Progenitor cell of endocrine pancreas (in vitro differentiated cells): ENCODE data around the gene ACOT7. TPM values are rescaled to one million over a fixed set of nuclear protein-coding genes. Genes with fewer than 3 reads are reported as not detected.

Experiments
- DNase-seq: peaks from one replicate; pipeline ENCODE4 v3.0.0; 2021; ENCODE audit warnings: low spot score; ENCODE audit not compliant: unreplicated experiment
- H3K27ac Mint-ChIP-seq: 2 replicates; pipeline ENCODE4 v1.8.0; 2021; ENCODE audit warnings: mild to moderate bottlenecking, moderate library complexity, mixed read lengths
- H3K27me3 Mint-ChIP-seq: 2 replicates; pipeline ENCODE4 v1.8.0; 2021; ENCODE audit warnings: mixed read lengths
- H3K36me3 Mint-ChIP-seq: 2 replicates; pipeline ENCODE4 v1.8.0; 2022; ENCODE audit warnings: mixed read lengths; ENCODE audit not compliant: insufficient read depth
- H3K4me1 Mint-ChIP-seq: 2 replicates; pipeline ENCODE4 v1.8.0; 2021; ENCODE audit warnings: low read depth, mixed read lengths
- H3K4me3 Mint-ChIP-seq: 2 replicates; pipeline ENCODE4 v1.8.0; 2021; ENCODE audit warnings: low read depth, mild to moderate bottlenecking, moderate library complexity, mixed read lengths
- H3K9me3 Mint-ChIP-seq: 2 replicates; pipeline ENCODE4 v1.8.0; 2021; ENCODE audit warnings: low read depth, mixed read lengths
- total RNA-seq: library from RNA; stranded (reverse); gene quantifications from 2 replicates; pipeline ENCODE4 v1.2.1, GENCODE V29; 2021
- TF ChIP-seq, protein P1 (sequence below): fragments of 200-600 bp; sonication (generic); IDR thresholded peaks from one replicate; pipeline ENCODE4 v1.5.0; 2021; ENCODE audit warnings: antibody characterized with exemption, mild to moderate bottlenecking; ENCODE audit not compliant: unreplicated experiment

The ACOT7 gene
- total RNA-seq, 1 donor from 2014 or later: 30.2 TPM

DNA sequence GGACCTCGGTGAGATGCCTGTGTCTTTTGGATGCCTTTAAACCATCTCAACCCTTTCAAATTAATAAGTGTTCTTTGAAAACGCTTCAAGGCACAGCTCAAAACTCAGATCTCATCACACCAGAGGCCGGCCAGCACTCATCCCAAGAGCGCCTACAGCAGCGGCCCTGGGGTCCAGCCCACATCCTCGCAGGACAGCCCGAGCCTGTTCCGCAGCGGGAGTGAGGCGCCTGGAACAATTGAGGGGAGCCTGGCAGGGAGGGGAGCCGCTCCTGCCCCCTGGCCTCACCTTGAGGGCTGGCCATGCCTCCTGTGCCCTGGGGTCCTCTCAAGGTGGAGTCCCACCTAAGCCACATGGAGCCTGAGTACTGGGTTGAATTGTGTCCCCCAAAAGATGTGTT, 37.9 kb downstream of the ACOT7 start:
- H3K27me3 Mint-ChIP-seq: no peaks in the 10 kb centered on the region
- TF ChIP-seq, protein P1, sequence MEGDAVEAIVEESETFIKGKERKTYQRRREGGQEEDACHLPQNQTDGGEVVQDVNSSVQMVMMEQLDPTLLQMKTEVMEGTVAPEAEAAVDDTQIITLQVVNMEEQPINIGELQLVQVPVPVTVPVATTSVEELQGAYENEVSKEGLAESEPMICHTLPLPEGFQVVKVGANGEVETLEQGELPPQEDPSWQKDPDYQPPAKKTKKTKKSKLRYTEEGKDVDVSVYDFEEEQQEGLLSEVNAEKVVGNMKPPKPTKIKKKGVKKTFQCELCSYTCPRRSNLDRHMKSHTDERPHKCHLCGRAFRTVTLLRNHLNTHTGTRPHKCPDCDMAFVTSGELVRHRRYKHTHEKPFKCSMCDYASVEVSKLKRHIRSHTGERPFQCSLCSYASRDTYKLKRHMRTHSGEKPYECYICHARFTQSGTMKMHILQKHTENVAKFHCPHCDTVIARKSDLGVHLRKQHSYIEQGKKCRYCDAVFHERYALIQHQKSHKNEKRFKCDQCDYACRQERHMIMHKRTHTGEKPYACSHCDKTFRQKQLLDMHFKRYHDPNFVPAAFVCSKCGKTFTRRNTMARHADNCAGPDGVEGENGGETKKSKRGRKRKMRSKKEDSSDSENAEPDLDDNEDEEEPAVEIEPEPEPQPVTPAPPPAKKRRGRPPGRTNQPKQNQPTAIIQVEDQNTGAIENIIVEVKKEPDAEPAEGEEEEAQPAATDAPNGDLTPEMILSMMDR: no peak
- H3K9me3 Mint-ChIP-seq: no peaks in the 10 kb centered on the region
- H3K27ac Mint-ChIP-seq: no peak overlapping the region
- no peak overlapping the region for H3K4me3 Mint-ChIP-seq
- no peaks in the 10 kb centered on the region for H3K36me3 Mint-ChIP-seq
- DNase-seq: no peak
- H3K4me1 Mint-ChIP-seq: peaks cover 22% of the 10 kb centered on the region

DNA sequence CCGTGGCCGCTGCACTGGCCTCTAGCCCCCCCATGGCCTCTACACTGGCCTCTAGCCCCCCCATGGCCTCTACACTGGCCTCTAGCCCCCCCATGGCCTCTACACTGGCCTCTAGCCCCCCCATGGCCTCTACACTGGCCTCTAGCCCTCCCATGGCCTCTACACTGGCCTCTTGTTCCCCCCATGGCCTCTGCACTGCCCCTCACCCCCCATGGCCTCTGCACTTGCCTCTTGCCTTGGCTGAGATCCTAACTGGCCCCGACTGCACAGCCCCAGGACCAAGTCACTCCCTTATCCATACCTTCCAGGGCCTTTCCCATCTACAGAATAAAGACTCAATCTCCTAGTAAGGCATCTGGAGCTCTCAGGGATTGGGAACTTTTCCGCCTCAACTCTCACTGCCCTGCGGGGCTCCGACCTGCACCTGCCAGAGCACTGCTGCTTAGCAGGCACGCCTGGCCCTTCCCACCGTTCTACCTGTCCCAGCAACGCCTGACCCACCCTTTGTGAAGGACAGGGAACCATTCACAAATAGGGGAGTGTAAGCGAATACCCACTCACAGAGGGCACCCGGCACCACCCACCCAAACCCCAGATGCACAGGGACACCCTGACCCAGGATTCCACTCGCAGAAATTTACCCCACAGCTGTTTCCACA, 38.8 kb downstream of the ACOT7 start:
- DNase-seq: no peak
- TF ChIP-seq, protein P1: no peak
- peak overlapping the region; percentile 87 for H3K27ac Mint-ChIP-seq
- no peaks in the 10 kb centered on the region for H3K27me3 Mint-ChIP-seq
- H3K36me3 Mint-ChIP-seq: no peaks in the 10 kb centered on the region
- H3K9me3 Mint-ChIP-seq: no peaks in the 10 kb centered on the region
- H3K4me3 Mint-ChIP-seq: no peak overlapping the region
- H3K4me1 Mint-ChIP-seq: peaks cover 16% of the 10 kb centered on the region

DNA sequence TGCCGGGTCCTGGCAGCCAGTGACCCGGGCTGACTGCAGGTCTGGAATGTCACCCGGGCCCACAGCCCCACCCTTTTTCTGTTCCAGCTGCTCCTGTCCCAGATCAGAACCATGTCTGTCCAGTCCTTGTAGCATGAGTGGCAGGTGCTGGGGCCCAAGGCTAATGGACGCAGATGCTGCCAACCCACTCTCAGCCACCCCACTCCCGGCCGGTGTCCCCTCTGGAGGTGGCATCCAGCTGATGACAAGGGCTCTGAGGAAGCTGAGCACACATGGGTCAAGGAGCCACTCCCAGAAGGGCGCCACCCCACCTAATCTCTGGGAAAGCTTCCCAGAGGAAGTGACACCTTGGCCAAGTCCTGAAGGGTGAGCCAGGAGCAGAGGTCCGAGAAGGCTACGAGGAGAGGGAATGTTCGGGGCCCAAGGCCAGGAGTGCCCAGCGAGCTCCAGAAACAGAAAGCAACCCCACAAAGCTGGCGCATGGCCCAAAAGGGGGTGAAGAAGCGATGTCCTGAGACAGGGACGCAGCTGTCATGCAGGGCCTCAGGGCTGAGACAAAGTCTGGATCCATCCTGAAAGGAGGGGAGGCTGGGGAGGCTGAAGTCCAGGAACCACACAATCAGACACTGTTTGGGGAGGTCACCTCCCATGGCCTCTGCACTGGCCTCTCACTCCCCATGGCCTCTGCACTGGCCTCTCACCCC, 39.5 kb downstream of the ACOT7 start:
- Mint-ChIP-seq H3K4me1 (peaks cover 11% of the 10 kb centered on the region), H3K27ac (peak overlapping the region; percentile 13), H3K36me3 (no peaks in the 10 kb centered on the region), H3K9me3 (no peaks in the 10 kb centered on the region), H3K27me3 (no peaks in the 10 kb centered on the region), H3K4me3 (no peak overlapping the region)
- no peak for DNase-seq
- TF ChIP-seq, protein P1: no peak

DNA sequence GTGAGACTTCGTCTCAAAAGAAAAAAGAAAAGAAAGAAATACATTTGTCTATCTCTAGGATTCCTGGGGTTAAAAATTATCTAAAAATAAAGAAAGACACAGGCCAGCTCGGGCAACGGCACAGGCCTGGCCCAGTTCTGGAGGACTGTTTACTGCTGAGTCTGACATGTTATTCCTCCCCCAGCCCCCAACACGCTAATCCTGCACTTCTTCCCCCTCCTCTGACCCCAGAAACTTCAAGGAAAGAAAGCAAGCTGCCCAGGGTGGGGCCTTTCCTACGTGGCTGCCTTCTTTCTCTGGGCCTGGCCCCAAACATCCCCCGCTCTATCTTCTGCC, 40.0 kb downstream of the ACOT7 start:
- TF ChIP-seq, protein P1: no peak
- no peak for DNase-seq
- Mint-ChIP-seq H3K4me1 (peaks cover 8% of the 10 kb centered on the region), H3K27me3 (no peaks in the 10 kb centered on the region), H3K27ac (peak overlapping the region; percentile 13), H3K4me3 (no peak overlapping the region), H3K9me3 (no peaks in the 10 kb centered on the region), H3K36me3 (no peaks in the 10 kb centered on the region)

GRCh38 chr1:6352138-6352563, 41.4 kb downstream of the ACOT7 start:
- TF ChIP-seq, protein P1: no peak
- no peaks in the 10 kb centered on the region for H3K27me3 Mint-ChIP-seq
- no peaks in the 10 kb centered on the region for H3K36me3 Mint-ChIP-seq
- no peaks in the 10 kb centered on the region for H3K9me3 Mint-ChIP-seq
- H3K4me3 Mint-ChIP-seq: no peak overlapping the region
- DNase-seq: no peak
- peaks cover 8% of the 10 kb centered on the region for H3K4me1 Mint-ChIP-seq
- H3K27ac Mint-ChIP-seq: no peak overlapping the region
